GM18517 (cell line): ENCODE measurements around the gene MYO5A.

Experiments used
- ATAC-seq: cut with Tn5 transposase; IDR thresholded peaks from one replicate; pipeline ENCODE4 v1.9.1; 2021; ENCODE audit warnings: mild to moderate bottlenecking, moderate library complexity; ENCODE audit not compliant: unreplicated experiment

Gene MYO5A

GRCh38 chr15:52378746-52379394, 149.8 kb downstream of the MYO5A start:
- ATAC-seq = peak; percentile 56

- ATAC-seq = no peak
Measured at GRCh38 chr15:52370010-52370409, 158.7 kb downstream of the MYO5A start.

- no peak for ATAC-seq
Measured at GRCh38 chr15:52369455-52369854, 159.2 kb downstream of the MYO5A start.

GRCh38 chr15:52369030-52369429, 159.7 kb downstream of the MYO5A start:
- ATAC-seq = no peak

- no peak for ATAC-seq
Measured at GRCh38 chr15:52368402-52368801, 160.3 kb downstream of the MYO5A start.

- ATAC-seq = no peak
Measured at GRCh38 chr15:52362497-52362896, 166.2 kb downstream of the MYO5A start.

- ATAC-seq = no peak
Measured at GRCh38 chr15:52361975-52362494, 166.6 kb downstream of the MYO5A start.

GRCh38 chr15:52361494-52361893, 167.2 kb downstream of the MYO5A start:
- no peak for ATAC-seq

GRCh38 chr15:52360229-52361203, 168.2 kb downstream of the MYO5A start:
- no peak for ATAC-seq

GRCh38 chr15:52359722-52360121, 169.0 kb downstream of the MYO5A start:
- ATAC-seq = no peak

- ATAC-seq = no peak
Measured at GRCh38 chr15:52357949-52358348, 170.7 kb downstream of the MYO5A start.

GRCh38 chr15:52352086-52352485, 176.6 kb downstream of the MYO5A start:
- ATAC-seq = no peak

GRCh38 chr15:52351206-52351908, 177.3 kb downstream of the MYO5A start:
- ATAC-seq = no peak

- ATAC-seq = no peak
Measured at GRCh38 chr15:52350423-52350822, 178.3 kb downstream of the MYO5A start.

- no peak for ATAC-seq
Measured at GRCh38 chr15:52349052-52349700, 179.5 kb downstream of the MYO5A start.

GRCh38 chr15:52348056-52348745, 180.5 kb downstream of the MYO5A start:
- no peak for ATAC-seq

- ATAC-seq = no peak
Measured at GRCh38 chr15:52344592-52344991, 184.1 kb downstream of the MYO5A start.

- no peak for ATAC-seq
Measured at GRCh38 chr15:52343831-52344230, 184.8 kb downstream of the MYO5A start.

- no peak for ATAC-seq
Measured at GRCh38 chr15:52340093-52340492, 188.6 kb downstream of the MYO5A start.

GRCh38 chr15:52338891-52339290, 189.8 kb downstream of the MYO5A start:
- ATAC-seq = no peak
